Fibroblast of pulmonary artery (primary cell): ENCODE data around the gene EIF4E1B.
A peak's percentile ranks its signal among the peaks of the same experiment; 100 is the strongest.
"Not testable (repeated sequence)": the region's sequence is repeated elsewhere in the genome, so short reads cannot be mapped to it uniquely, and the experiment has no call there.

ENCODE experiments used
- DNase-seq: peaks from one replicate; pipeline ENCODE4 v3.0.0-alpha.2; 2010; ENCODE audit warnings: low read depth
- H3K4me3 ChIP-seq: replicated peaks from 2 replicates; pipeline ENCODE4 v1.5.1; 2011; ENCODE audit warnings: low read depth, mild to moderate bottlenecking, control low read depth, low read length, moderate library complexity
- CTCF ChIP-seq: IDR thresholded peaks from 2 replicates; pipeline ENCODE4 v1.5.1; 2011; ENCODE audit warnings: mild to moderate bottlenecking, control low read depth, low read length, inconsistent platforms; ENCODE audit errors: missing control alignments

Gene EIF4E1B

GRCh38 chr5:176596689-176597416 is 33.6 kb upstream of the EIF4E1B start:
- TF ChIP-seq CTCF, result no peak
- DNase-seq, result peak; percentile 36
- peak overlapping the region; percentile 19 for H3K4me3 ChIP-seq

DNA sequence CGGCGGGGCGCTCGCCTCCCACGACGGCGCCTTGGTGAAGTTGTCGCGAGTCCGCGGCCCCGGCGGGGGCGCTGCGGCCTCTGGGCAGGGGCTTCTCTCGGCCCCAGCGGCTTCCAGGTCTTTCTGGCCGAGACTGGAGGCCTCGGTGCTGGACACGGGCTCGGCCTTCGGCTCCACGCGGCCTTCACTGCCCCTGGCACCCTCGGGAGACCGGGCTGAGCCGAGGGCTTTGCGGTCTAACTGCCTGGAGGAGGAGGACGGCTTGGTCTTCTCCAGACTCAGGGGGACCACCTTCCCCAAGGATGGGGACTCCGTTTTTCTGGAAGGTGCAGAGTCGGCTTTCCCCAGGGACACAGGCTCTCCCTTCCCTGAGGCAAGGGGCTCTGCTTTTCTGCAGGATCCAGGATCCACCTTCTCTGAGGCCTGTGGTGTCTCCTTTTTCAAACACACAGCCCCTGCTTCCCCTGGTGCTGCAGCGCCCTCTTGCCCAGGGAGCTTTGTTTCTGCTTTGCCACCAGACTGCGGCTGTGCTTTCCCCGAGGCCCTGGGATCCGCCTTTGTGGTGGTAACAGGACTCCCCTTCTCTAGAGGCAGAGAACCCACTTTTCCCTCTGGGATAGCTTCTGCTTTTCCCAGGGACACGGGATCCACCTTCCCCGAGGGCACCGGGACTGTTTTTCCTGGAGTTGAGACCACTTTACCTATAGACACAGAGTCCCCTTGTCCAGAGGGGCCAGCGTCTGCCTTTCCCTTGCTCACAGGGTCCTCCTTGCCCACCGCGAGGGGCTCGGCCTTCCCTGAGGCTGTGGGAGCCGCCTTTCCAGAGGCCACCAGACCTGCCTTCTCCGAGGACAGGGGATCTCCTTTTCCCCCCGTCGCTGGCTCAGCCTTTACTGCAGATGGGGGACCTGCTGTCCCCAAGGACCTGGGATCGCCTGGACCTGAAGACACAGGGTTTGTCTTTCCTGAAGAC is 32.8 kb upstream of the EIF4E1B start:
- no peak for TF ChIP-seq CTCF
- no peak for DNase-seq
- no peak overlapping the region for H3K4me3 ChIP-seq

DNA sequence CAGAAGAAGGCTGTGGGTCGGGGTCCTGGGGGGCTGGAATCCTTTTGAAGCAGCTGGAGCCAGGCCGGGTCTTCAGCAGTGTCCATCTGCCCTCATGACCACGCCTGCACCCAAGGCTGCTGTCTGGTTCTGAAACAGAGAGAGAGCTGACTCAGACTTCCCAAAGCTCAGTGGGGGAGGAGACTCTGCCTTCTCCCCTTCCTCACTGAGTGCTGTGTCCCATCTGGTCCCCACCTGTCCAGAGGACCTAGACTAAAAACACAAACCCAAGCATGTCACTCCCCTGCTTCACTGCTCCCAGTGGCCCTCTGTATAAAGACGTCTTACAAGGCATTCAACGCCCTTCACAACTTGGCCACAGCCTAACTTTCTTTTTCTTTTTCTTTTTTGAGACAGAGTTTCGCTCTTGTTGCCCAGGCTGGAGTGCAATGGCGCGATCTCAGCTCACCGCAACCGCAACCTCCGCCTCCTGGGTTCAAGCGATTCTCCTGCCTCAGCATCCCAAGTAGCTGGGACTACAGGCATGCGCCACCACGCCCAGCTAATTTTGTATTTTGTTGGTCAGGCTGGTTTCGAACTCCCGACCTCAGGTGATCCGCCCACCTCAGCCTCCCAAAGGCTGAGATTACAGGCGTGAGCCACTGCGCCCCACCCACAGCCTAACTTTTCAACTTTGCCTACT is 30.6 kb upstream of the EIF4E1B start:
- DNase-seq, H3K4me3 ChIP-seq: not testable (repeated sequence)

DNA sequence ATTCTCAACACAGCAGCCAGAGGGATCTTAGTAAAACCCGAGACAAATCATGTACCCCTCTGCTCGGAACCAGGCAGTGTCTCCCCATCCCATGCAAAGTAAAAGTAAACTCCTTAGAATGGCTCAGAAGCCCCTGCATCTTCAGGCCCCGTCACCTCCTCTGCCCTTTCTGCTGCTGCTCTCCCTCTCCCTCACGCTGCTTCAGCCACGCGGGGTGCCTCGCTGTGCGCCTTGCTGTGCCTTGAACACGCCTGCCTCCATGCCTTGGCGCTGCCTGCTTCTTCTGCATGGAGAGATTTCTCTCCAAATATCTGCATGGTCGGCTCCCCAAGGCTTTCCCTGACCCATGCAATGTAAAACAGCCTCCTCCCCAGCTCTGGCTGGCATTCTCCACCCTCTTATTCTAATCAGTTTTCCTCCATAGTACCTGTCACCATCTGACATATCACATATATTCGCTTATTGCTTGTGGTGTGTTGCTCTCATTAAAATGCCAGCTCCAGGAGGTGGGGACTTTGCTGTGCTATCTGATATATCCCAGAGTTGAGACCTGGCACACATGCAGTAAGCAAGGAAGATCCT is 28.5 kb upstream of the EIF4E1B start:
- no peak overlapping the region for H3K4me3 ChIP-seq
- no peak for DNase-seq
- no peak for TF ChIP-seq CTCF

- TF ChIP-seq CTCF, result no peak
- DNase-seq, result no peak
- H3K4me3 ChIP-seq, result no peak overlapping the region
Measured at GRCh38 chr5:176603091-176603490, 27.4 kb upstream of the EIF4E1B start.

- DNase-seq, result no peak
- no peak for TF ChIP-seq CTCF
- no peak overlapping the region for H3K4me3 ChIP-seq
Measured at GRCh38 chr5:176606032-176606431, 24.4 kb upstream of the EIF4E1B start.

DNA sequence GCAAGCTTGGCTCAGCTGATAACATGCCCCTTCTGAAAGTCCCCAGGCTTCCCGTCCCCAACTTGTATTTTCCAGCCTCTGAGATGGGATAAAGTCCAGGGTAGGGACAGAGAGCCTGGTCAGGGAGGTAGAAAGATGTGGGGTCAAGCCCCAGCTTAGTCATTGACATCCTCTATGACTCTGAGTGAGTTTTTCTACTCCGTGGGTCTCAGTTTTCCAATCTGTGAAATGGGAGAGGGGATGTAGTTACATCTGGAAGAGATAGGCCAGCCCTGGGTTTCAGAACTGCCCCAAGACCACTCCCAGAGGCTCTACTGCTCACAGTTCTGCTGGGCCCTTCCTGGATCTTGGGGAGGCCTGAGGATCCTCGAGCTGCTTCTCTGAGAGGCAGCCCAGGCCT is 23.6 kb upstream of the EIF4E1B start:
- H3K4me3 ChIP-seq, result no peak overlapping the region
- DNase-seq, result no peak

More for the DNA sequence above, 23.6 kb upstream of the EIF4E1B start:
- TF ChIP-seq CTCF, result no peak
